Gastrocnemius medialis (tissue), 4 donors: ENCODE data around the gene HABP4.

Experiments
- CTCF ChIP-seq, 5 experiments: fragments of 450-650 bp in 3 of 5; fragments of 200-600 bp in 2 of 5; sonication (generic) in 2 of 5; IDR thresholded peaks in 4 of 5; conservative IDR thresholded peaks in 1 of 5; 1 replicate in 4 of 5; 2 replicates in 1 of 5; pipeline ENCODE4 v1.5.1; 2016 to 2019; ENCODE audit warnings: antibody characterized with exemption in 5 of 5, mild to moderate bottlenecking in 3 of 5, moderate library complexity in 3 of 5
- POLR2A ChIP-seq, 2 donors: fragments of 450-650 bp; IDR thresholded peaks; one replicate each; pipeline ENCODE4 v1.6.1; 2017; ENCODE audit warnings: antibody characterized with exemption in 2 of 2, mild to moderate bottlenecking in 2 of 2, moderate library complexity in 2 of 2

GRCh38 chr9:96510258-96510657 is 60.3 kb downstream of the HABP4 start:
- TF ChIP-seq CTCF (IDR thresholded peaks at IDR 0.05 in 4 of 5, conservative IDR thresholded peaks at IDR 0.05 in 1 of 5) (no peak), POLR2A (IDR thresholded peaks at IDR 0.05) (no peak)
